Smooth muscle cell (in vitro differentiated cells): ENCODE measurements around the gene CLVS2. TPM values are rescaled to one million over a fixed set of nuclear protein-coding genes. Genes with fewer than 3 reads are reported as not detected.

Experiments used
- DNase-seq: peaks from one replicate; lab custom pipeline; 2025; ENCODE audit not compliant: unreplicated experiment; lab: John Stamatoyannopoulos, UW
- H2AFZ ChIP-seq: fragments of 200-600 bp; sonication (generic); 2 replicates; pipeline ENCODE4 v1.6.0; 2016; ENCODE audit warnings: antibody characterized with exemption, low read depth, mild to moderate bottlenecking
- H3F3A ChIP-seq: fragments of 200-600 bp; sonication (generic); 2 replicates; pipeline ENCODE4 v1.6.0; 2017; ENCODE audit warnings: antibody characterized with exemption, low read depth
- H3K27ac ChIP-seq: fragments of 200-600 bp; sonication (generic); 2 replicates; pipeline ENCODE4 v1.5.1; 2016; ENCODE audit warnings: low read depth, mild to moderate bottlenecking
- H3K27me3 ChIP-seq: fragments of 200-600 bp; sonication (generic); 2 replicates; pipeline ENCODE4 v1.6.1; 2016; ENCODE audit warnings: low read depth, mild to moderate bottlenecking
- H3K36me3 ChIP-seq: fragments of 200-600 bp; sonication (generic); 2 replicates; pipeline ENCODE4 v1.5.1; 2016; ENCODE audit warnings: low read depth
- H3K4me1 ChIP-seq: fragments of 200-600 bp; sonication (generic); 2 replicates; pipeline ENCODE4 v1.5.1; 2016; ENCODE audit warnings: low read depth
- H3K4me2 ChIP-seq: fragments of 200-600 bp; sonication (generic); 2 replicates; pipeline ENCODE4 v1.6.0; 2016; ENCODE audit warnings: mild to moderate bottlenecking
- H3K4me3 ChIP-seq: fragments of 200-600 bp; sonication (generic); 2 replicates; pipeline ENCODE4 v1.5.1; 2016; ENCODE audit warnings: mild to moderate bottlenecking
- H3K79me2 ChIP-seq: fragments of 200-600 bp; sonication (generic); 2 replicates; pipeline ENCODE4 v1.6.0; 2016; ENCODE audit warnings: low read depth, mild to moderate bottlenecking
- H3K9ac ChIP-seq: fragments of 200-600 bp; sonication (generic); 2 replicates; pipeline ENCODE4 v1.6.0; 2016; ENCODE audit warnings: low read depth
- H3K9me3 ChIP-seq: fragments of 200-600 bp; sonication (generic); replicated peaks from 2 replicates; pipeline ENCODE4 v1.5.1; 2016; ENCODE audit warnings: low read depth
- H4K20me1 ChIP-seq: fragments of 200-600 bp; sonication (generic); 2 replicates; pipeline ENCODE4 v1.6.0; 2016; ENCODE audit warnings: low read depth
- WGBS: methylation state at CpG from one replicate; pipeline ENCODE4 v1.1.7; 2016; ENCODE audit warnings: low lambda C conversion rate; 5-methylcytosine and 5-hydroxymethylcytosine counted together
- polyA plus RNA-seq: library from polyadenylated mRNA; unstranded; fragments of >200 nt; fragmentation: Nextera tagmentation; extraction: Ambion mirVana; gene quantifications from 2 replicates; pipeline ENCODE4 v1.2.1, GENCODE V29; 2016
- total RNA-seq: library from RNA; depleted of rRNA; stranded (reverse); fragments of >200 nt; gene quantifications from 2 replicates; pipeline ENCODE4 v1.2.3, GENCODE V29; 2014
- TF ChIP-seq, protein P1 (sequence below): fragments of 200-600 bp; sonication (generic); IDR thresholded peaks from 2 replicates; pipeline ENCODE4 v1.5.1; 2017; ENCODE audit warnings: borderline replicate concordance, mild to moderate bottlenecking, antibody characterized with exemption; ENCODE audit not compliant: insufficient read depth, poor library complexity, severe bottlenecking

Gene CLVS2
- total and polyA plus RNA-seq, 2 experiments from 2014 or later: not detected

GRCh38 chr6:123039431-123039830 lies 43.4 kb downstream of the CLVS2 start:
- WGBS: 90% methylated on average over 3 of the region's 3 CpGs
- Histone ChIP-seq H3K9ac (no peak overlapping the region), H3K27ac (no peak overlapping the region), H3F3A (no peaks in the 10 kb centered on the region), H4K20me1 (no peaks in the 10 kb centered on the region), H3K36me3 (no peaks in the 10 kb centered on the region), H3K4me2 (no peak overlapping the region), H3K27me3 (no peaks in the 10 kb centered on the region), H2AFZ (no peak overlapping the region), H3K9me3 (no peaks in the 10 kb centered on the region), H3K4me1 (no peaks in the 10 kb centered on the region), H3K79me2 (no peaks in the 10 kb centered on the region), H3K4me3 (no peak overlapping the region)
- no peak for DNase-seq
- TF ChIP-seq, protein P1, sequence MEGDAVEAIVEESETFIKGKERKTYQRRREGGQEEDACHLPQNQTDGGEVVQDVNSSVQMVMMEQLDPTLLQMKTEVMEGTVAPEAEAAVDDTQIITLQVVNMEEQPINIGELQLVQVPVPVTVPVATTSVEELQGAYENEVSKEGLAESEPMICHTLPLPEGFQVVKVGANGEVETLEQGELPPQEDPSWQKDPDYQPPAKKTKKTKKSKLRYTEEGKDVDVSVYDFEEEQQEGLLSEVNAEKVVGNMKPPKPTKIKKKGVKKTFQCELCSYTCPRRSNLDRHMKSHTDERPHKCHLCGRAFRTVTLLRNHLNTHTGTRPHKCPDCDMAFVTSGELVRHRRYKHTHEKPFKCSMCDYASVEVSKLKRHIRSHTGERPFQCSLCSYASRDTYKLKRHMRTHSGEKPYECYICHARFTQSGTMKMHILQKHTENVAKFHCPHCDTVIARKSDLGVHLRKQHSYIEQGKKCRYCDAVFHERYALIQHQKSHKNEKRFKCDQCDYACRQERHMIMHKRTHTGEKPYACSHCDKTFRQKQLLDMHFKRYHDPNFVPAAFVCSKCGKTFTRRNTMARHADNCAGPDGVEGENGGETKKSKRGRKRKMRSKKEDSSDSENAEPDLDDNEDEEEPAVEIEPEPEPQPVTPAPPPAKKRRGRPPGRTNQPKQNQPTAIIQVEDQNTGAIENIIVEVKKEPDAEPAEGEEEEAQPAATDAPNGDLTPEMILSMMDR: no peak

DNA sequence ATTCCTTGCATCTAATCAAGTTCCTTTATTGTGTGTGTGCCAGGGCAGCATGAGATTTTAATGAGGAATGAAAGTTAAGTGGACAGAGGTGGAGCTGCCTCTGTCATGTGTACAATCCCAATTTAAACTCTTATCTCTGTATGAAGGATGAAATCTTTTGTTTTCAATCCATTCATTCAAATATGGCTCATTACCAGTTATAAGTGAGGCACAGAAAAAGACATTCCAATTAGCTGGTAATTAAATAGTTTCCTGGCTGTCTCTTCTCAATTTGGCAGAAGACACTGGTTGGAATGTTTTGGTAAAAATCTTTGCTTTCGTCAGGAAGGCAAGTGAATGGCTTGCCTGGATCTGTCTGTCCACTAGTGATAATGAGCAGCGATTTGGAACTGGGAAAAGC lies 46.4 kb downstream of the CLVS2 start:
- no peak overlapping the region for H2AFZ ChIP-seq
- H3K27me3 ChIP-seq: no peaks in the 10 kb centered on the region
- no peaks in the 10 kb centered on the region for H3K4me1 ChIP-seq
- H3K9ac ChIP-seq: no peak overlapping the region
- H4K20me1 ChIP-seq: no peaks in the 10 kb centered on the region
- TF ChIP-seq, protein P1: no peak
- H3K27ac ChIP-seq: no peak overlapping the region
- H3K9me3 ChIP-seq: no peaks in the 10 kb centered on the region
- 78% methylated on average over 2 of the region's 2 CpGs for WGBS
- no peak for DNase-seq
- no peak overlapping the region for H3K4me2 ChIP-seq
- H3K4me3 ChIP-seq: no peak overlapping the region
- no peaks in the 10 kb centered on the region for H3K36me3 ChIP-seq
- no peaks in the 10 kb centered on the region for H3K79me2 ChIP-seq
- H3F3A ChIP-seq: no peaks in the 10 kb centered on the region

GRCh38 chr6:123044341-123044860 lies 48.4 kb downstream of the CLVS2 start:
- no peaks in the 10 kb centered on the region for H3K27me3 ChIP-seq
- WGBS: 80% methylated on average over 3 of the region's 3 CpGs
- H3K79me2 ChIP-seq: no peaks in the 10 kb centered on the region
- no peak overlapping the region for H3K4me2 ChIP-seq
- H3K9me3 ChIP-seq: no peaks in the 10 kb centered on the region
- no peaks in the 10 kb centered on the region for H3F3A ChIP-seq
- no peak overlapping the region for H3K27ac ChIP-seq
- TF ChIP-seq, protein P1: no peak
- H3K9ac ChIP-seq: no peak overlapping the region
- DNase-seq: no peak
- H3K4me3 ChIP-seq: no peak overlapping the region
- no peak overlapping the region for H2AFZ ChIP-seq
- H4K20me1 ChIP-seq: no peaks in the 10 kb centered on the region
- H3K4me1 ChIP-seq: no peaks in the 10 kb centered on the region
- H3K36me3 ChIP-seq: no peaks in the 10 kb centered on the region

GRCh38 chr6:123053602-123054225 lies 57.7 kb downstream of the CLVS2 start:
- Histone ChIP-seq H2AFZ (no peak overlapping the region), H3K79me2 (no peaks in the 10 kb centered on the region), H3K9ac (no peak overlapping the region), H3K36me3 (no peaks in the 10 kb centered on the region), H3F3A (no peaks in the 10 kb centered on the region), H3K4me1 (no peaks in the 10 kb centered on the region), H3K4me3 (no peak overlapping the region), H4K20me1 (no peaks in the 10 kb centered on the region), H3K4me2 (no peak overlapping the region), H3K27ac (no peak overlapping the region), H3K27me3 (no peaks in the 10 kb centered on the region), H3K9me3 (no peaks in the 10 kb centered on the region)
- TF ChIP-seq, protein P1: no peak
- 87% methylated on average over 8 of the region's 8 CpGs for WGBS
- DNase-seq: no peak
